ENCODE results near the gene USP11. TPM values are rescaled to one million over a fixed set of nuclear protein-coding genes. Genes with fewer than 3 reads are reported as not detected.

The USP11 gene
- total RNA-seq, 1 donor from 2014 or later = 72.4 TPM

DNA sequence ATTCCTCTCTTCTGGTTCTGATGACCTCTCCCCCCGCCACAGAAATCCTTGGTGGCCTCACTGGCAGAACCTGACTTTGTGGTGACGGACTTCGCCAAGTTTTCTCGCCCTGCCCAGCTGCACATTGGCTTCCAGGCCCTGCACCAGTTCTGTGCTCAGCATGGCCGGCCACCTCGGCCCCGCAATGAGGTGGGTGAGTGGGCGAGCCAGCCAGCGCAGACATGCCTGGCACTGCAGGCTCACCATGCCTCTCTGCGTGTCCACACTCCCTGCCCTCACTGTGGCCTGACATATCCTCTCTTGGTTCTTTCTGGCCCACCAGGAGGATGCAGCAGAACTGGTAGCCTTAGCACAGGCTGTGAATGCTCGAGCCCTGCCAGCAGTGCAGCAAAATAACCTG, 30.5 kb upstream of the USP11 start:
- intact Hi-C loops (cut with DNase I) = no loop called here
- H3K36me3 ChIP-seq = peaks cover 5 to 89% of the 10 kb centered on the region in 2 donors
- no peak for DNase-seq (ENCODE audit: extremely low spot score in 2 of 2)
- peaks cover 18% of the 10 kb centered on the region for H3K4me1 ChIP-seq
- H3K27ac ChIP-seq = no peak overlapping the region
- no peaks in the 10 kb centered on the region for H3K27me3 ChIP-seq
- no peak overlapping the region for H3K4me3 ChIP-seq
- no peak for TF ChIP-seq POLR2A (IDR thresholded peaks at IDR 0.05)
- no peak for TF ChIP-seq POLR2AphosphoS5 (IDR thresholded peaks at IDR 0.05; ENCODE audit: insufficient read depth in 1 of 2, low read depth in 1 of 2)
- TF ChIP-seq, protein P1, sequence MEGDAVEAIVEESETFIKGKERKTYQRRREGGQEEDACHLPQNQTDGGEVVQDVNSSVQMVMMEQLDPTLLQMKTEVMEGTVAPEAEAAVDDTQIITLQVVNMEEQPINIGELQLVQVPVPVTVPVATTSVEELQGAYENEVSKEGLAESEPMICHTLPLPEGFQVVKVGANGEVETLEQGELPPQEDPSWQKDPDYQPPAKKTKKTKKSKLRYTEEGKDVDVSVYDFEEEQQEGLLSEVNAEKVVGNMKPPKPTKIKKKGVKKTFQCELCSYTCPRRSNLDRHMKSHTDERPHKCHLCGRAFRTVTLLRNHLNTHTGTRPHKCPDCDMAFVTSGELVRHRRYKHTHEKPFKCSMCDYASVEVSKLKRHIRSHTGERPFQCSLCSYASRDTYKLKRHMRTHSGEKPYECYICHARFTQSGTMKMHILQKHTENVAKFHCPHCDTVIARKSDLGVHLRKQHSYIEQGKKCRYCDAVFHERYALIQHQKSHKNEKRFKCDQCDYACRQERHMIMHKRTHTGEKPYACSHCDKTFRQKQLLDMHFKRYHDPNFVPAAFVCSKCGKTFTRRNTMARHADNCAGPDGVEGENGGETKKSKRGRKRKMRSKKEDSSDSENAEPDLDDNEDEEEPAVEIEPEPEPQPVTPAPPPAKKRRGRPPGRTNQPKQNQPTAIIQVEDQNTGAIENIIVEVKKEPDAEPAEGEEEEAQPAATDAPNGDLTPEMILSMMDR (IDR thresholded peaks at IDR 0.05) = no peak
- H3K9me3 ChIP-seq = no peaks in the 10 kb centered on the region

DNA sequence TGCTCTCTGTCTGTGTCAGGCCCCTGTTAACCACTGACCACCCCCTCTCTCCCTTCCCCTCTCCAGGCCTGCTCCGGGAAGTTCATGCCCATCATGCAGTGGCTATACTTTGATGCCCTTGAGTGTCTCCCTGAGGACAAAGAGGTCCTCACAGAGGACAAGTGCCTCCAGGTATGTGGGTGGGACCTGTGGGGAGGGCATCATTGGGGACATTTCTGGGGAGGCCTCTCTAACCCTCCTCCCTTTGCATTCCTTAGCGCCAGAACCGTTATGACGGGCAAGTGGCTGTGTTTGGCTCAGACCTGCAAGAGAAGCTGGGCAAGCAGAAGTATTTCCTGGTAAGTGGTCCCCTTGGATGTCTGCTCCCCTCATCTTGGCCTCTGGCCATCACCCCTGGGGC, 29.9 kb upstream of the USP11 start:
- peaks cover 5 to 95% of the 10 kb centered on the region in 2 donors for H3K36me3 ChIP-seq
- no peaks in the 10 kb centered on the region for H3K9me3 ChIP-seq
- peaks cover 12% of the 10 kb centered on the region for H3K4me1 ChIP-seq
- no peak for DNase-seq (ENCODE audit: extremely low spot score in 2 of 2)
- H3K4me3 ChIP-seq = no peak overlapping the region
- no peak overlapping the region for H3K27ac ChIP-seq
- H3K27me3 ChIP-seq = no peaks in the 10 kb centered on the region
- no peak for TF ChIP-seq POLR2AphosphoS5 (IDR thresholded peaks at IDR 0.05; ENCODE audit: insufficient read depth in 1 of 2, low read depth in 1 of 2)
- TF ChIP-seq, protein P1 (IDR thresholded peaks at IDR 0.05) = no peak
- intact Hi-C loops (cut with DNase I) = no loop called here

DNA sequence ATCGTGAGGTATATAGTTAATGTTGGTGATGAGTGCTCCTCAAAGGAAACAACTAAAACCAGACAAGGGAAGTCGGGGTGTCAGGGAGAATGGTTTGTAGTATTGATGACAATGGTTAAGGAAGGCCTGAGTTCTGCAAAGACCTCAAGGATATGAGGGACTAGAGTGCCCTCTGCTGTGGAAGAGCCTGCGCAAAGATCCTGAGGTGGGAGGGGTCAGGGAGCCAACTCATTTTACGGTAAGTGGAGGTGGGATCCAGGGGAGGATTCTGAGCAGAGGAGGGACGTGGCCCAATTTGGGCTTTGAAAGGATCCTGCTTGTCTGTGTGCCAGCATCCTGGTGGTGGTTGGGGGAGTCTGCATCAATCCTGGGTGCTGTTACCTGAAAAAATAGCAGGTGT, 27.8 kb upstream of the USP11 start:
- no peaks in the 10 kb centered on the region for H3K9me3 ChIP-seq
- intact Hi-C loops (cut with DNase I) = no loop called here
- DNase-seq (ENCODE audit: extremely low spot score in 2 of 2) = no peak
- H3K27me3 ChIP-seq = no peaks in the 10 kb centered on the region
- H3K27ac ChIP-seq = no peak overlapping the region
- no peak overlapping the region for H3K4me3 ChIP-seq
- TF ChIP-seq POLR2A (IDR thresholded peaks at IDR 0.05) (no peak), POLR2AphosphoS5 (IDR thresholded peaks at IDR 0.05; ENCODE audit: insufficient read depth in 1 of 2, low read depth in 1 of 2) (no peak)
- TF ChIP-seq, protein P1 (IDR thresholded peaks at IDR 0.05) = no peak
- no peaks in the 10 kb centered on the region for H3K4me1 ChIP-seq
- H3K36me3 ChIP-seq = peaks cover 11 to 96% of the 10 kb centered on the region in 2 donors

DNA sequence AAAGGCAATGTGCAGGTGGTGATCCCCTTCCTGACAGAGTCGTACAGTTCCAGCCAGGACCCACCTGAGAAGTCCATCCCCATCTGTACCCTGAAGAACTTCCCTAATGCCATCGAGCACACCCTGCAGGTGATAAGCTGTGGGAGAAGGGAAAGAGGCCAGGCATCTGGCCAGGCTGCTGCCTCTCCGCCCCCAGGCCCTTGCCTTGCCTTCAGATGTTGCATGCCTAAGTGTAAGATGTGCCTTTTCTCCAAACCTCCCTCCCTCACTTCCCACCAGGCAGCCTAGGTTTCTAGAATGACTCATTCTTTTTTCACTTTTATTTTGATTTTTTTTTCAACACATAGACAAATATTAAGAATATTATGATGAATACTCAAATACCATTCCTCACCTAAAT, 26.5 kb upstream of the USP11 start:
- H3K4me1 ChIP-seq = no peaks in the 10 kb centered on the region
- H3K27me3 ChIP-seq = no peaks in the 10 kb centered on the region
- DNase-seq (ENCODE audit: extremely low spot score in 2 of 2) = no peak
- no peak overlapping the region for H3K27ac ChIP-seq
- no peaks in the 10 kb centered on the region for H3K9me3 ChIP-seq
- H3K4me3 ChIP-seq = no peak overlapping the region
- intact Hi-C loops (cut with DNase I) = no loop called here
- peaks cover 7 to 96% of the 10 kb centered on the region in 2 donors for H3K36me3 ChIP-seq
- TF ChIP-seq POLR2A (IDR thresholded peaks at IDR 0.05) (no peak), POLR2AphosphoS5 (IDR thresholded peaks at IDR 0.05; ENCODE audit: insufficient read depth in 1 of 2, low read depth in 1 of 2) (no peak)
- TF ChIP-seq, protein P1 (IDR thresholded peaks at IDR 0.05) = no peak

DNA sequence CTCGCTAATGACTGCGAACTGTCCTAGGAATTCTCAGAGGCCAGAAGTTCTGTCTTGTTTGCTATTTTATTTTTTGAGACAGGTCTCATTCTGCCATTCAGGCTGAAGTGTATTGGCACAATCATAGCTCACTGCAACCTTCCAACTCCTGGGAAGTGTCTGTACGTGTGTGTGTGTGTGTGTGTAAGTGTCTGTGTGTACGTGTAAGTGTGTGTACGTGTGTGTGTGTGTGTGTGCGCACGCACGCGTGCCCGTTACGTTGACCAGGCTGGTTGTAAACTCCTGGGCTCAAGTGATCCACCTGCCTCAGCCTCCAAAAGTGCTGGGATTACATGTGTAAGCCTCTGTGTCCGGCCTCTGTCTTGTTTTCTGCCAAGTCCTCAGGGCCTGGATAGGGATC, 24.7 kb upstream of the USP11 start:
- DNase-seq (ENCODE audit: extremely low spot score in 2 of 2) = no peak
- H3K4me1 ChIP-seq = no peaks in the 10 kb centered on the region
- no peak overlapping the region for H3K27ac ChIP-seq
- peaks cover 7 to 96% of the 10 kb centered on the region in 2 donors for H3K36me3 ChIP-seq
- TF ChIP-seq, protein P1 (IDR thresholded peaks at IDR 0.05) = no peak
- no peak for TF ChIP-seq POLR2A (IDR thresholded peaks at IDR 0.05)
- no peak for TF ChIP-seq POLR2AphosphoS5 (IDR thresholded peaks at IDR 0.05; ENCODE audit: insufficient read depth in 1 of 2, low read depth in 1 of 2)
- H3K4me3 ChIP-seq = no peak overlapping the region
- no peaks in the 10 kb centered on the region for H3K9me3 ChIP-seq
- intact Hi-C loops (cut with DNase I) = no loop called here
- H3K27me3 ChIP-seq = no peaks in the 10 kb centered on the region
